GM10248 (cell line): ENCODE measurements around the gene CAPN15.

Experiments used
- CTCF ChIA-PET: fragments of 300-600 bp; sonication (Branson Sonifier 250); formaldehyde crosslinking; extraction: SDS; loops from one replicate; lab custom pipeline; 2021; ENCODE audit warnings: antibody characterized with exemption; lab: Yijun Ruan, JAX
- POLR2A ChIA-PET: fragments of 350-650 bp; sonication (Branson Sonifier 250); formaldehyde crosslinking; extraction: SDS; loops from one replicate; lab custom pipeline; 2020; ENCODE audit warnings: antibody characterized with exemption; lab: Yijun Ruan, JAX
- DNase-seq: peaks from one replicate; pipeline ENCODE4 v3.0.0; 2012; ENCODE audit errors: extremely low spot score
- TF ChIP-seq, protein P1 (sequence below): IDR thresholded peaks from 2 replicates; pipeline ENCODE4 v1.5.1; 2012; ENCODE audit warnings: mild to moderate bottlenecking, low read depth; ENCODE audit errors: extremely low read depth, missing control alignments, control extremely low read depth

CAPN15 gene

DNA sequence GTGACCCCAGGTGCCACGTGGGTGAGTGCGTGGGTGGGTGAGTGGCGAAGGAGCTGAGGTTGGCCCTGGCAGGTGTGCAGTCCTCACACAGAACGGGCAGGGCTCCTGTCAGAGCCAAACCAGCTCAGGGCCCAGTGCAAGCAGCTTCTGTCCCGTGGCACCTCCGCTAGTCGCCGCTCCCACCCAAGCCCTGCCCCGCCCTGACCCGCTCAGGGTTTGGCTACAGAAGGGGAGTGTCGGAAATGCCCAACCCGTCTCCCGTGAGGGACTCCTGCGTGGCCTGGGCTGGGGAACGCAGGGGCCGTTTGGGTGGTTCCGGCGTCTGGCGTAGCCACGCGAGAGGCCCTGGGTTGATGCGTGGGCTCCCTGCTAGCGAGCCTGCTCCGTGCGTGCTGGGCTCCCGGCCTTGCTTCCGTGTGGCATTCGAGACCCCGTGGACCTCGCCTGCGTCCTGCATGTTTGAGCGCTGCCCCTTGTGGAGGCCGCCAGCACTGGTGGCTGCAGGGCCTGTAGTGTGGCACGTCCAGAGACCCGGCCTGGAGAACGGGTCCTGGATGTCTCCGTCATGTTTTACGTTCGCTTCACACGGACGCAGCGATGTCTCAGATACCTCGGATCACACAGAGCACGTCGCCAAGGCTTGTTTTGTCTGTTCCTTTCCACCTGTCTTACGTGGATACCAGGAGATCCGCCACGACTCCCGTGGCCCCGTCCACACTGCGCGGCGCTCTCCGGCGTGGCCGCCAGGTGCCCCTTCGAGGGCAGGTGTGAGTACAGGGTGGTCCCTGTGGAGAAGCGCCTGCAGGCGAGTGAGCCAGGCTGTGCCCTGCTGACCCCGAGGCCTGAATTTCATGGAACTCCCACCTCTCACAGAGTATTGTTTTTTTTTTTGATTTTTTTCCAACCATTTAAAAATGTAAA is 10.2 kb downstream of the CAPN15 start:
- TF ChIP-seq, protein P1, sequence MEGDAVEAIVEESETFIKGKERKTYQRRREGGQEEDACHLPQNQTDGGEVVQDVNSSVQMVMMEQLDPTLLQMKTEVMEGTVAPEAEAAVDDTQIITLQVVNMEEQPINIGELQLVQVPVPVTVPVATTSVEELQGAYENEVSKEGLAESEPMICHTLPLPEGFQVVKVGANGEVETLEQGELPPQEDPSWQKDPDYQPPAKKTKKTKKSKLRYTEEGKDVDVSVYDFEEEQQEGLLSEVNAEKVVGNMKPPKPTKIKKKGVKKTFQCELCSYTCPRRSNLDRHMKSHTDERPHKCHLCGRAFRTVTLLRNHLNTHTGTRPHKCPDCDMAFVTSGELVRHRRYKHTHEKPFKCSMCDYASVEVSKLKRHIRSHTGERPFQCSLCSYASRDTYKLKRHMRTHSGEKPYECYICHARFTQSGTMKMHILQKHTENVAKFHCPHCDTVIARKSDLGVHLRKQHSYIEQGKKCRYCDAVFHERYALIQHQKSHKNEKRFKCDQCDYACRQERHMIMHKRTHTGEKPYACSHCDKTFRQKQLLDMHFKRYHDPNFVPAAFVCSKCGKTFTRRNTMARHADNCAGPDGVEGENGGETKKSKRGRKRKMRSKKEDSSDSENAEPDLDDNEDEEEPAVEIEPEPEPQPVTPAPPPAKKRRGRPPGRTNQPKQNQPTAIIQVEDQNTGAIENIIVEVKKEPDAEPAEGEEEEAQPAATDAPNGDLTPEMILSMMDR: no peak
- no peak for DNase-seq
- ChIA-PET POLR2A (no interaction called here), CTCF (interaction anchor here (0.7 to 1.1 kb wide), 2 partner anchors 12 to 15 kb away, joined by 3 read pairs; no protein-coding TSS in a partner anchor)

DNA sequence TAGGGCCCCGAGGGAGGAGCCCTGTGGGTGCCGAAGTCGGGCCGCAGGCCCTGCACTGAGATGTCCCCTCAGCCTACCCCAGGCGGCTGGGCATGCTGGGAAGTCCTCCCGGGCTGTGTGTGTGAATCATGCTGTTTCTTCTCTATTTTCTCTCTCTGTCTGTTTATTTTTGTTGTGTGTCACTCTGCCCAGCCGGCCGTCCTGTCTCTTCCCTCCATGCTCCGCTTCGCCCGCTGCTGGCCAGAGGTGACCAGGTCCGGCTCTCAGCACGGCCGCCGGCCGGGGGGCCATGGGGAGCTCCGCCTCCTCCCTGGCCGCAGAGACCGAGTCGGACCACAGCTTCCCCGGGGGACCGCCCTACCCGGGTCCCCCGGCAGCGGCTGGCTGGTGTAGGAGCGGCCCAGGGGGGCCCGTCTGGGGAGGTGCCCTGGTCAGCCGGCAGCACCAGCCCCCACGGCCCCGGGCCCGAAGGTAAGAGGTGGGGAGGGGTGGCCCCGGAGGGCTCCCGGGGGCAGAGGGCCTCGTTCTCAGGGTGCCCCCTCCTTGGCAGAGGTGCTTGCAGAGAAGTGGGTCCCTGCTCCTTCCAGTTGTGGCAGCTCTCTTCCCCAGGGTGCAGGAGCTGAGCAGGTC is 12.5 kb downstream of the CAPN15 start:
- TF ChIP-seq, protein P1: no peak
- POLR2A ChIA-PET: interaction anchor here (0.6 kb wide), 1 partner anchor 153 kb away, joined by 6 read pairs; no protein-coding TSS in a partner anchor

DNA sequence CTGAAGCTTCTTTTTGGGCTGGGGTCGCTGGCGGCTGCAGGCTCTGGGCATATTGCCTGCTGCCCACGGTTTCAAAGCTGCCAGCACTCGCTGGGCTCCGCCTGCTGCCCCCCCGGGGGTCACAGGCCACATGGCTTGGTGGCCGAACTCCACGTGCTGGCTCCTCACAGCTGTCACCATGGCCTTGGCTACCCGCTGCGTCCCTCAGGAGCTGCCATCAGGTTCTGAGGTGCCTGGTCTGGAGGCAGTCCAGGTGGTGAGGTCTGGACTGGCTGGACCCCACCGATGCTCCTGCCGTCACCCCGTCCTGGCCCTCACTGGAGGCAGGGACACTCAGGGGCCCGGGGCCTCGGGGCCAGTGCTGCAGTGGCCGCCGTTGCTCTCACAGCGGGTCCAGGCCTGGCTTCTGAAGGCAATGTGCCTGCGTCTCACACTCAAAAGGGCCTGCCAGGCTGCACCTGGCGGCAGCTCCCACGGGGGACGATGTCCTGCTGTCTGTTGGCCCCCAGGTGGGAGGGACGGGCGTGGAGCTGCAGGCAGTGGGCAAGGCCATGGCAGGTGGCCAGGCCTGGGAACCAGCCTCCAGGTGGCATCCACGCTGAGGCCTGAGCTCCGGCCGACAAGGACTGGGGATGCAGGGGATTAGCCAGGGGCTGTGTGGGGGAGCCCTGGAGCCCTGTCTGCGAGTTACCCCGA is 13.3 kb downstream of the CAPN15 start:
- DNase-seq: no peak
- ChIA-PET CTCF (no interaction called here), POLR2A (interaction anchor here (0.6 kb wide), 2 partner anchors 63 to 154 kb away, joined by 3 to 6 read pairs; no protein-coding TSS in a partner anchor)
- TF ChIP-seq, protein P1: no peak

More for the DNA sequence above, 12.5 kb downstream of the CAPN15 start:
- CTCF ChIA-PET: no interaction called here
- DNase-seq: no peak

DNA sequence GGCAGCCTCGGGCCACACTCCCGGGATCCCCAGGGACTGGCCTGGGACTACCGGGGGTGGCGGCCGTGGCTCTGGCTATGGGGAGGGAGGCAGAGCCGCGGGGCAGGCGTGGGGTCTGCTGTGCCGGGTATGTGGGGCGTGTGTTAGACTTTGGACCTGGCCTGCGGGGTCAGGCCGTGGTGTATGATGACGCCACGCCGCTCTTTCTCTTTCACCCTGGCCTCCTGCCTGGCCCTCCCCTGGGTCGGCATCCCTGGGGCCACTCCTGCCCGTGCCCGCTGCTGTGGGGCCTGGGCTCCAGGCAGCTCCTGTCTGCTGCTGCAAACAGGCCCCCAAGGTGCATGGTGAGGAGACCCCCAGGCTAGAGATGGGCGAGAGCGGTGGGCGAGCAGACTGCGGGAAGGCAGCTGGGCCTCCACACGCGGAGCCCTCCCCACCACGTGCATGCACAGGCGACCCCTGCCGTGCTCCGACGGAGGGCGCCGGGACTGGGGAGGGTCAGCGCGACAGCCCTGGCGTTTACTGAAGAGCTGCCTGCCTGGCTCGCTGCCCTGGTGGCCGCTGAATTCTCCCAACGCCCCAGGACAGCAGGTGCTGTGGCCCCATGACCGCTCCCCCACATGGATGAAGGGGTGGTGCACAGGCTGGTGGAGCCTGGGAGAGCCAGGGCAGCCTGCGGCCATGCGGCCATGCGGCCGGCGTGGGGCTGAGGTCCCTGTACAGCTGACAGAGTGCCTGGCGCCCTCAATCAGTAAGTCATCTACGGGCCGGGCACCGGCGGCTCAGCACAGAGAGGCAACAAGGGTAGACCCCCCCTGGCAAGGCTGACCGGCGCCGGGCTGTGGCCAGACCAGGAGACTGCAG is 16.0 kb downstream of the CAPN15 start:
- DNase-seq: no peak
- ChIA-PET CTCF (interaction anchor here (1.1 kb wide), 1 partner anchor 11 kb away, joined by 3 read pairs; no protein-coding TSS in a partner anchor), POLR2A (interaction anchor here (0.7 kb wide), 1 partner anchor 10 kb away, joined by 3 read pairs; no protein-coding TSS in a partner anchor)
- TF ChIP-seq, protein P1: no peak

DNA sequence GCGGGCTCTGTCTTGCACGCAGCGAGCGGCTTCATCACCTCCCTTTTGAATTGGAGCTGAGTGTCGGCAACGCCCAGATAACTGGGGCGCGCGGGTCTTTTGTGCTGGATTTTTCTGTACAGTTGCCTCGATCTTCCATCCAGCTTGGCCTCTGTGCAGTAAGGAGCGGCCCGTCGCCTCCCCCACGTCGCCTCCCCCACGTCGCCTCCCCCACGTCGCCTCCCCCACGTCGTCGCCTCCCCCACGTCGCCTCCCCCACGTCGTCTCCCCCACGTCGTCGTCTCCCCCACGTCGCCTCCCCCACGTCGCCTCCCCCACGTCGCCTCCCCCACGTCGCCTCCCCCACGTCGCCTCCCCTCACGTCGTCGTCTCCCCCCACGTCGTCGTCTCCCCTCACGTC is 17.0 kb downstream of the CAPN15 start:
- TF ChIP-seq, protein P1: no peak
- POLR2A ChIA-PET: no interaction called here
- CTCF ChIA-PET: no interaction called here
- DNase-seq: no peak
